HPDE6-E6E7 (cell line): ENCODE data around the gene PARPBP.
"Not testable (repeated sequence)": the region's sequence is repeated elsewhere in the genome, so short reads cannot be mapped to it uniquely, and the experiment has no call there.

ENCODE experiments used
- DNase-seq: peaks from one replicate; pipeline ENCODE4 v3.0.0; 2011; ENCODE audit warnings: missing footprints; ENCODE audit errors: extremely low spot score

PARPBP gene

GRCh38 chr12:102119674-102120563, at the start of gene PARPBP, which contains the start of gene NUP37:
PARPBP (plus strand) TSS chr12:102120183; CDS start chr12:102123889, 3,706 bp downstream.
NUP37 (minus strand) TSS chr12:102120114; CDS start chr12:102118518, 1,596 bp downstream.
- peak; percentile 86 for DNase-seq

DNA sequence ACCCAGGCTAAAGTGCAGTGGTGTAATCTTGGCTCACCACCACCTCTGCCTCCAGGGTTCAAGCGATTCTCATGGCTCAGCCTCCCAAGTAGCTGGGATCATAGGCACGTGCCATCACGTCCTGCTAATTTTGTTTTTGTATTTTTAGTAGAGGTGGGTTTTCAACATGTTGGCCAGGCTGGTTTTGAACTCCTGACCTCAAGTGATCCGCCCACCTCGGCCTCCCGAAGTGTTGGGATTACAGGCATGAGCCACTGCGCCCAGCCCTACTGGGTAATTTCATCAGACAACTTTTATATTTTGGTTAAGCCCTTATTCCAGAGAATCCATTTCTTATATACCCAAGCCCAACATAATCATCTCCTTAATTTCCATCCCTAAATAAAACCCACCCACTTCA, 47.9 kb upstream of the PARPBP start:
- not testable (repeated sequence) for DNase-seq

- DNase-seq, result no peak
Observed at GRCh38 chr12:102080842-102081241, 39.1 kb upstream of the PARPBP start.

DNA sequence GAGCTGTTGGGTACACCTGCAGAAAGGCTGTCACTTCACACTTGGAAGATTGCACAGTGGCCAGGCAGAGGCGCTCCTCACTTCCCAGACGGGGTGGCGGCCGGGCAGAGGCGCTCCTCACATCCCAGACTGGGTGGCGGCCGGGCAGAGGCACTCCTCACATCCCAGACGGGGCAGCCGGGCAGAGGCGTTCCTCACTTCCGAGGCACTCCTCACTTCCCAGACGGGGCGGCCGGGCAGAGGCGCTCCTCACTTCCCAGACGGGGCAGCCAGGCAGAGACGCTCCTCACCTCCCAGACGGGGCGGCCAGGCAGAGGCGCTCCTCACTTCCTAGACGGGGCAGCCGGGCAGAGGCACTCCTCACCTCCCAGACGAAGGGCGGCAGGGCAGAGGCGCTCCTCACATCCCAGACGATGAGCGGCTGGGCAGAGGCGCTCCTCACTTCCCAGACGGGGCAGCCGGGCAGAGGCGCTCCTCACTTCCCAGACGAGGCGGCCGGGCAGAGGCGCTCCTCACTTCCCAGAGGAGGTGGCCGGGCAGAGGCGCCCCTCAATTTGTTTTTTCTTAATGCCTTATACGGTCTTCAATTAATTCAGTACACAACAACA, 30.7 kb upstream of the PARPBP start:
- not testable (repeated sequence) for DNase-seq

- DNase-seq, result no peak
Observed at GRCh38 chr12:102093319-102093718, 26.7 kb upstream of the PARPBP start.

DNA sequence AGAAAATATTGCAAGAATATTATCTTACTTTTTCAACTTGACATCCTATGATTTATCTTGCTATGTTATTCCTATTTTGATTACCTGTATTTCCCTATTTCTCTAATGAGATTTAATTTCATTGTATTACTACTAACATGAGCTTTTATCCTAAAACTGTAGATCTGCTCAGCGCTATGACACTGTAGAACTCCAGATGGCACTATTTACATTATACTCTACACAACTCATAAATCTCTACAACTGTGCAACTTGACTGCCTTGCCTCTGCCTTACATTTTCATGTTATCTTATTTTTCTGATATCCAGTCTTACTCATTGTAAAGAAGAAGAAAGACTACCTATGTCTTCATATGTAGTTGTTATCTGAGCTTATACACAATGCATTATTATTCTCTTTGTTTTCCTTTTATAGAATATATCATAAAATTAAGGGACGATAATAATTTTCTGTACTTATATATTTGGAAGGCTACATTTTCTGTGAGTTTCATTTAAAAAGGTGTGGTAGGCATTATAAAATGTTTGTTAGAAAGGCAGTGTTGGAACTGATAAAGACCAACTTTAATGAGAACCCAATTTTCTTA, 24.2 kb upstream of the PARPBP start:
- no peak for DNase-seq

DNA sequence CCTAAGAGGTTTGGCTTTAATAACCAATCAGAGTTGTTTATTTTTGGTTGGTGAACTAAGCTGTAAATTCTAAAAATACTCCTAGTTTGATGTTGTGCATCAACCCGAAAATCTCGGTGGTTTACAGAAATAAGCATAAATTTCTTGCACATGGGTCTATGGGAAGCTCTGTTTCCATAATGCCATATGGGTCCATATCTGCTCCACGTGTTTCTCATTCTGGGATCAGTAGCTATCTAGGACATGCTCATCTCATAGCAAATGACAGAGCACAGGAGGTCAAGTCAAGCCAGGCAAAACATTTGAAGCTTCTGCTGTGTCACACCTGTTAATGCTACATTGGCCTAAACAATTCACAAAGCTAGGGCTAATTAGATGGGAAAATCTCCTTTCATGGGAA, 23.1 kb upstream of the PARPBP start:
- no peak for DNase-seq

DNA sequence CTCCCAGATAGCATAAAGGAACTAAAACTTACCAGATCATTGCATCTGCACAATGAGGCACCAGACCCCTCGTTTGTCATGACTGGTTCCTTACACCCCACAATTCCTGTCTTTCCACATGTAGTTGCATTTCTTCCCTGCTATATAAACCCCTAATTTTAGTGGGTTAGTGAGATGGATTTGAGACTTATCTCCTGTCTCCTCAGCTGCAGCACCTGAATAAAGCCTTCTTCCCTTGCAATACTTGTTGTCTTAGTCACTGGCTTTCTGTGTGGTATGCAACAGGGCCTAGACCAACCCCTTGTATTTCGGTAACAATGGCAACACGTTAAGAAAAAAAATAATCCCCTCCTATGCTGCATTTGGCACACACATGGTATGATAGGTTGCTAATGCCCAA, 13.1 kb upstream of the PARPBP start:
- DNase-seq, result no peak

GRCh38 chr12:102107970-102108369, 12.0 kb upstream of the PARPBP start:
- DNase-seq, result no peak

DNA sequence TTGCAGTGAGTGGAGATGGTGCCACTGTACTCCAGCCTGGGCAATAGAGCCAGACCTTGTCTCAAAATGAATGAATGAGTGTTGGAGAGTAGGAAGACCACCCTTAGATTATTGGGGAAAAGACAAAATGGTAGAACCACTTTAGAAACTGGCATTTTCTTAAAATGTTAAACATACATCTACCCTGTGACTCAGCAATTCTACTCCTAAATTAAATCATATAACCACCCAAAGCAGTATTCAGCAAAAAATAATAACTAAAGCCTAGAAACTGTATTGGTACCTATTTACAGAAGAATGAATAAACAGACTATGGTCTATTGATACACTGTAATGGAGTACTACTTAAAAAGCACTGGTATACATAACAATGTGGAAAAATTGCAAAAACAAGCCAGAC, 9.2 kb upstream of the PARPBP start:
- no peak for DNase-seq

DNA sequence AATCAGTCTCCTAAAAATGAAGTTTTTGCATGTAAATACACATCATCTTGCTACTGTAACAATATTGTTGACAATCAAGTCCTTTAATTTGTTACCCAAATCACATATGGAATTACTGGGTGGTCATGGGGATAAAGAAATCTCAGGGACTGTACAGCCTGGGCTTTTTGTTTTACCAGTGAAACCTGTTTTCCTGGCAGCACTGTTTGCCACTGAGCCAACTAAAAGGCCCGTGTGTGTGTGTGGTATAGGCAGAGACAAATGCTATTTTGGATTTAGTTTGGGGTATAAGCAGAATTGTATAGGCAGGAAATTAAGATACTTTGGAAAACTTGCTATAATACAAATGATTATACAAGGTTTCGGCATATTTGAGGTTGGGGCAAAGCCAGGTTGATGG, 5.8 kb upstream of the PARPBP start:
- DNase-seq, result no peak

DNA sequence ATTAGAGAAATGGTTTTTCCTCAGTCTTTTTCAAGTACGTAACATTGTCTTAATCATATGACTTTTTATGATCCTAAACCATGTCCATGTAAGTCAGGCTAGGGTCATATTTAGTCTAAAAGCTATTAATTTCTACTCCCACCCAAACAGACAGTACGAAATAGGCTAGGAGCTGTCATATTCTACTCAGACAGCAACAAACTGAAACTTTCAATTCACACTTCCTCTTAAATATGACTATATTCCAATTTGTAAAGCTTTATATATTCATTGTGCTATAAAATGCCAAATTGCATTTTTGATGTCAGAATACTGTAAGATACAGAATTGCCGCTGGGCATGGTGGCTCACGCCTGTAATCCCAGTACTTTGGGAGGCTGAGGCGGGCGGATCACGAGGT, 3.6 kb upstream of the PARPBP start:
- DNase-seq, result no peak

DNA sequence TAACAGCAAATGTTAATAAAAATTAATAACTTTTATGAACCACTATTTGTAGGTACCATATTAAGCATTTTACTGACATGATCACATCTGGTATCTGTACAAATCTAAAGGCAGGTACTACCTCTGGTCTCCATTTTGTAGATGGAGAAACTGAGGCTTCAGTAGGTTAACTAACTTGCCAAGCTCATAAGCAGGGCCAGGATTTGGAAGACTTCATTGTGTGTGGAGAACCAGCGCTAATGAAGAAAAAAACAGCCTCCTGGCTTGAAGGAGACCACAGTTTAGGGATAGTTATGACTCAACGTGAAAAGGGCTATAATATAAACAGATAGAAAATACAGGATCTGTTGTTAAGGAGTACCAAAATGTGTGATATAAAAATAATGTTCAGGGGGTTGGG, 1.1 kb upstream of the PARPBP start:
- DNase-seq, result no peak

GRCh38 chr12:102120564-102120873, 536 bp downstream of the PARPBP start:
- no peak for DNase-seq

- DNase-seq, result peak; percentile 16
Observed at GRCh38 chr12:102120886-102121285, 903 bp downstream of the PARPBP start.

DNA sequence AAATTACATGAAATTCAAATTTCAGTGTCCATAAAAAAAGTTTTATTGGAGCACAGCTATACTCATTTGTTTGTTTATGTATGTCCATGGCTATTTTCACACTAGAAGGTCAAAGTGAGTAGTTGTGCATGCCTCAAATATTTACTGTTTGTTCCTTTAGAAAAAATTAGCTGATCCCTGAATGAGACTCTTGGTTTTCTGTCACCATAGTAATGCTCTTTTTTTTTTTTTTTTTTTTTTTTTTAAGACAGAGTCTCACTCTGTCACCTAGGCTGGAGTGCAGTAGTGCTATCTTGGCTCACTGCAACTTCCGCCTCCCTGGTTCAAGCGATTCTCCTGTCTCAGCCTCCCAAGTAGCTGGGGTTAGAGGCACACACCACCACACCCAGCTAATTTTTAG, 1.3 kb downstream of the PARPBP start:
- not testable (repeated sequence) for DNase-seq

DNA sequence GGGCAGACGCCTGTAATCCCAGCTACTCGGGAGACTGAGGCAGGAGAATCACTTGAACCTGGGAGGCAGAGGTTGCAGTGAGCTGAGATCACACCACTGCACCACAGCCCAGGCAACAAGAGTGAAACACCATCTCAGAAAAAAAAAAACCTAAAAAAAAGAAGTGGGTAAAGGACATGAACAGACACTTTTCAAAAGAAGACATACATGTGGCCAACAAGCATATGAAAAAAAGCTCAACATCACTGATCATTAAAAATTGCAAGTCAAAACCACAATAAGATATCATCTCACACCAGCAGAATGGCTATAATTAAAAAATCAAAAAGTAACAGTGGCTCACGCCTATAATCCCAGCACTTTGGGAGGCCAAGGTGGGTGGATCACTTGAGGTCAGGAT, 10.7 kb downstream of the PARPBP start:
- DNase-seq, result not testable (repeated sequence)

- DNase-seq, result not testable (repeated sequence)
Observed at GRCh38 chr12:102131442-102131841, 11.5 kb downstream of the PARPBP start.

- not testable (repeated sequence) for DNase-seq
Observed at GRCh38 chr12:102137619-102138018, 17.6 kb downstream of the PARPBP start.

DNA sequence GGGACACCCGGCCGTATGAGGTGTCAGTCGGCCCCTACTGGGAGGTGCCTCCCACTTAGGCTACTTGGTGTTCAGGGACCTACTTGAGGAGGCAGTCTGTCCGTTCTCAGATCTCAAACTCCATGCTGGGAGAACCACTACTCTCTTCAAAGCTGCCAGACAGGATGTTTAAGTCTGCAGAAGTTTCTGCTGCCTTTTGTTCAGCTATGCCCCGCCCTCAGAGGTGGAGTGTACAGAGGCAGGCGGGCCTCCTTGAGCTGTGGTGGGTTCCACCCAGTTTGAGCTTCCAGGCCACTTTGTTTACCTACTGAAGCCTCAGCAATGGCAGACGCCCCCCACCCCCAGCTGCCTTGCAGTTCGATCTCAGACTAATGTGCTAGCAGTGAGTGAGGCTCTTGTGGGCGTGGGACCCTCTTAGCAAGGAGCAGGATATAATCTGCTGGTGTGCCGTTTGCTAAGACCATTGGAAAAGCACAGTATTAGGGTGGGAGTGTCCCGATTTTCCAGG, 22.9 kb downstream of the PARPBP start:
- DNase-seq, result not testable (repeated sequence)

DNA sequence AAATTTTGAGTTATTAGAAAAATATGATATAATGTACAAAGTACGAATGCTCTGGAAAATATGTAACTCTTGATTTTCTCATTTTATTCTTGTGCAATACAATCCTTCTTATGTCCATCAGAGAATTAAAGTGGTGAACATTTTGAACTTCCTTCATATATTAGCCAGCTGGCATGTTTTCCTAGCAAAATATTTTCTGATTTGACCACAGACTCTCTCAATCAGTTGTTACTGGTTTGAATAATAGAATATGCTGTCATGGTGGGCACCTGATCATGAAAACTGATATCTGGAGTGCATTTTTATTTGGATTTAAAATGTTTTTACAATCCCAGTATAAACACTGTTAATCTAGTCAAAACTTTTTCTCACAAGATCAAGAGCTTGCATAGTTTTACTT, 24.2 kb downstream of the PARPBP start:
- DNase-seq, result no peak

DNA sequence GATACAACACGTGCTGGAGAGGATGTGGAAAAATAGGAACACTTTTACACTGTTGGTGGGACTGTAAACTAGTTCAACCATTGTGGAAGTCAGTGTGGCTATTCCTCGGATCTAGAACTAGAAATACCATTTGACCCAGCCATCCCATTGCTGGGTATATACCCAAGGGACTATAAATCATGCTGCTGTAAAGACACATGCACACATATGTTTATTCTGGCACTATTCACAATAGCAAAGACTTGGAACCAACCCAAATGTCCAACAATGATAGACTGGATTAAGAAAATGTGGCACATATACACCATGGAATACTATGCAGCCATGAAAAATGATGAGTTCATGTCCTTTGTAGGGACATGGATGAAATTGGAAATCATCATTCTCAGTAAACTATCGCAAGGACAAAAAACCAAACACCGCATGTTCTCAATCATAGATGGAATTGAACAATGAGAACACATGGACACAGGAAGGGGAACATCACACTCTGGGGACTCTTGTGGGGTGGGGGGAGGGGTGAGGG, 27.1 kb downstream of the PARPBP start:
- DNase-seq, result not testable (repeated sequence)
